T-helper 17 cell (primary cell): ENCODE results near the gene PRORP. TPM values are rescaled to one million over a fixed set of nuclear protein-coding genes. Genes with fewer than 3 reads are reported as not detected.

Experiments used
- total RNA-seq, 4 donors: library from RNA in 2 of 4; stranded (reverse) in 2 of 4; gene quantifications; one replicate each; pipeline ENCODE4 v1.2.3 and lab custom pipeline; 2022 to 2026

Gene PRORP
- total RNA-seq, 2 donors from 2014 or later, result 42.5 to 43.6 TPM

Other genes with a start within 250 kb of the PRORP start
- 10 to 100 TPM; 44.7 to 51.7 TPM for gene BAZ1A, start 247.2 kb upstream of the PRORP start, total RNA-seq
- 10 to 100 TPM; 35.0 to 37.9 TPM for gene SRP54, start 139.6 kb upstream of the PRORP start, total RNA-seq
- gene FAM177A1, start 76.3 kb upstream of the PRORP start, total RNA-seq, result 100 to 1,000 TPM; 109 to 111 TPM
- 10 to 100 TPM; 37.7 to 41.7 TPM for gene PPP2R3C, start 562 bp upstream of the PRORP start, total RNA-seq
- gene PSMA6, start 169.8 kb downstream of the PRORP start, total RNA-seq, result 100 to 1,000 TPM; 115 to 117 TPM